Measurements from ENCODE around the gene ZFP36.

GRCh38 chr19:39398297-39398864 lies 8.3 kb upstream of the ZFP36 start:
- TF ChIP-seq CTCF (conservative IDR thresholded peaks at IDR 0.05 in 1 of 2, IDR thresholded peaks at IDR 0.05 in 1 of 2; ENCODE audit: low read depth in 1 of 2, low read length in 2 of 2): no peak
- no peak for TF ChIP-seq EZH2 (IDR thresholded peaks at IDR 0.05; ENCODE audit: low read length, missing control alignments)

Measured in fibroblast of lung (primary cell).